ENCODE measurements around the gene SNORC. TPM values are rescaled to one million over a fixed set of nuclear protein-coding genes. Genes with fewer than 3 reads are reported as not detected.
"Not testable (repeated sequence)": the region's sequence is repeated elsewhere in the genome, so short reads cannot be mapped to it uniquely, and the experiment has no call there.

SNORC gene
- total RNA-seq, 3 donors from 2014 or later (not counting 1 experiment from before 2014, with no cell fraction given): 0.47 to 1.0 (median 0.98) TPM

DNA sequence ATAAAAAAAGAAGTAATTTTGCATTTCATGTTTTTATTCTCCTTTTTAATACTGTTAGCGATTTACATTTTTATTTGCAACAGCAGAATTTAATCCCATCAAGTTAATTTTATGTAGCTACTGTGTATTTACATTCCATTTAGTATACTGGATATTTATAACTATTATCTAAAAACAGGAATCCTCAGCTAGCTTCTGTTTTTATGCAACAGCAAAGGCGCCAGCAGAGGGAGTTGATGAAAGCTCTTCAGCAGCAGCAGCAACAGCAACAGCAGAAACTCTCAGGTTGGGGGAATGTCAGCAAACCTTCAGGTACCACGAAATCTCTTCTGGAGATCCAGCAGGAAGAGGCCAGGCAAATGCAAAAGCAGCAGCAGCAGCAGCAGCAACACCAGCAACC is 26.2 kb upstream of the SNORC start:
- H3K36me3 Mint-ChIP-seq: peaks cover 57% of the 10 kb centered on the region

DNA sequence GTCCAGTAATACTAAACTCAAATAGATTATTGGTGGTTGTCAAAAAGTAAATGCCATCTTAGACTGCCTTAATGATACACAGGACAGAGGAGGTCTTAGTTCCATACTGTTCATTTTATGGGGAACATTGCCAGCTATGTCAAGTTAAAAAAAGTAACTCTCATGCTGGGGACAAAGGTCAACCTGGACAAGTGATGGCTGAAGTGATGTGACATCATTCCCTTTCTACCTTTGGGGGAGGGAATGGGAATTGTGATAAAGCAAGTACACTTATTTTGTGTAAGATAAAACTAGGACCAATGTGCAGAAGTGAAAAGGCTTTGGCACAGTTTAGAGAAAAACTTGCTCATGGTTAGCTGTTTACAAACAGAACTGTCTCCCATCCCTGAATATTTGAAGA is 24.0 kb upstream of the SNORC start:
- Mint-ChIP-seq H3K36me3 (peaks cover 60% of the 10 kb centered on the region), H3K4me3 (no peak overlapping the region), H3K9me3 (no peaks in the 10 kb centered on the region), H3K4me1 (peaks cover 0 to 6% of the 10 kb centered on the region in 2 donors), H3K27ac (peak overlapping the region in 1 of 2 donors; percentile 19), H3K27me3 (ENCODE audit: low read depth in 2 of 2) (no peaks in the 10 kb centered on the region)
- H3K4me3 ChIP-seq (ENCODE audit: low read length): no peak overlapping the region
- H3K9me3 ChIP-seq (ENCODE audit: control insufficient read depth, insufficient read depth, low read length): no peaks in the 10 kb centered on the region
- H3K4me1 ChIP-seq (ENCODE audit: control insufficient read depth, insufficient read depth, low read length): no peaks in the 10 kb centered on the region
- TF ChIP-seq, protein P1, sequence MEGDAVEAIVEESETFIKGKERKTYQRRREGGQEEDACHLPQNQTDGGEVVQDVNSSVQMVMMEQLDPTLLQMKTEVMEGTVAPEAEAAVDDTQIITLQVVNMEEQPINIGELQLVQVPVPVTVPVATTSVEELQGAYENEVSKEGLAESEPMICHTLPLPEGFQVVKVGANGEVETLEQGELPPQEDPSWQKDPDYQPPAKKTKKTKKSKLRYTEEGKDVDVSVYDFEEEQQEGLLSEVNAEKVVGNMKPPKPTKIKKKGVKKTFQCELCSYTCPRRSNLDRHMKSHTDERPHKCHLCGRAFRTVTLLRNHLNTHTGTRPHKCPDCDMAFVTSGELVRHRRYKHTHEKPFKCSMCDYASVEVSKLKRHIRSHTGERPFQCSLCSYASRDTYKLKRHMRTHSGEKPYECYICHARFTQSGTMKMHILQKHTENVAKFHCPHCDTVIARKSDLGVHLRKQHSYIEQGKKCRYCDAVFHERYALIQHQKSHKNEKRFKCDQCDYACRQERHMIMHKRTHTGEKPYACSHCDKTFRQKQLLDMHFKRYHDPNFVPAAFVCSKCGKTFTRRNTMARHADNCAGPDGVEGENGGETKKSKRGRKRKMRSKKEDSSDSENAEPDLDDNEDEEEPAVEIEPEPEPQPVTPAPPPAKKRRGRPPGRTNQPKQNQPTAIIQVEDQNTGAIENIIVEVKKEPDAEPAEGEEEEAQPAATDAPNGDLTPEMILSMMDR (IDR thresholded peaks at IDR 0.05): no peak
- intact Hi-C loops (cut with micrococcal nuclease): no loop called here
- H3K36me3 ChIP-seq (ENCODE audit: control insufficient read depth, insufficient read depth, low read length): peaks cover 83% of the 10 kb centered on the region
- H3K27me3 ChIP-seq (ENCODE audit: control insufficient read depth, insufficient read depth, low read length): no peaks in the 10 kb centered on the region
- ATAC-seq (no peak), DNase-seq (no peak)
- no peak overlapping the region for H3K27ac ChIP-seq (ENCODE audit: low read length)

More for the DNA sequence above, 26.2 kb upstream of the SNORC start:
- ATAC-seq (no peak), DNase-seq (no peak)
- TF ChIP-seq, protein P1 (IDR thresholded peaks at IDR 0.05): no peak
- Mint-ChIP-seq H3K4me3 (no peak overlapping the region), H3K27ac (no peak overlapping the region), H3K27me3 (ENCODE audit: low read depth in 2 of 2) (no peaks in the 10 kb centered on the region), H3K4me1 (peaks cover 12 to 17% of the 10 kb centered on the region in 2 donors), H3K9me3 (no peaks in the 10 kb centered on the region)
- Histone ChIP-seq H3K36me3 (ENCODE audit: control insufficient read depth, insufficient read depth, low read length) (peaks cover 80% of the 10 kb centered on the region), H3K27me3 (ENCODE audit: control insufficient read depth, insufficient read depth, low read length) (no peaks in the 10 kb centered on the region), H3K27ac (ENCODE audit: low read length) (no peak overlapping the region), H3K4me3 (ENCODE audit: low read length) (no peak overlapping the region), H3K9me3 (ENCODE audit: control insufficient read depth, insufficient read depth, low read length) (no peaks in the 10 kb centered on the region), H3K4me1 (ENCODE audit: control insufficient read depth, insufficient read depth, low read length) (no peaks in the 10 kb centered on the region)
- WGBS (ENCODE audit: insufficient coverage): 95% methylated on average over 2 of the region's 3 CpGs
- intact Hi-C loops (cut with micrococcal nuclease): no loop called here

DNA sequence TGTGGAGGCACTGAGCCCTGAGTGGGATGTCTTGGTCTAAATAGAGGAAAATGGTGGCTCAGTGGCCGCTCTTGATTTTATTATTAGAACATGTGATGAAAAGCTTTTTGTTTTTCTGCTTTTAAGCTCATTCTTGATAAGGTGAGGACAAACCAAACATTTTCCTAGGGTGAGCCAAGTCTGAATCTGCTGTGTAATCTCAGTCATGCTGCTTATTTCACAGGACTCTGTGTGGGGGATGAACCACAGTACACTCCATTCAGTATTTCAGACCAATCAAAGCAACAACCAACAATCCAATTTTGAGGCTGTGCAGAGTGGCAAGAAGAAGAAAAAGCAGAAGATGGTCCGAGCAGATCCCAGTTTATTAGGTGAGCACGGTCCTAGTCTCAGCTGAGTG is 20.0 kb upstream of the SNORC start:
- DNase-seq: no peak
- ATAC-seq: no peak
- no peaks in the 10 kb centered on the region for H3K4me1 ChIP-seq (ENCODE audit: control insufficient read depth, insufficient read depth, low read length)
- H3K4me3 ChIP-seq (ENCODE audit: low read length): no peak overlapping the region
- no peak overlapping the region for H3K27ac ChIP-seq (ENCODE audit: low read length)
- Mint-ChIP-seq H3K27me3 (ENCODE audit: low read depth in 2 of 2) (no peaks in the 10 kb centered on the region), H3K36me3 (peaks cover 36% of the 10 kb centered on the region), H3K4me3 (no peak overlapping the region), H3K4me1 (peaks cover 3 to 5% of the 10 kb centered on the region in 2 donors), H3K9me3 (no peaks in the 10 kb centered on the region), H3K27ac (no peak overlapping the region)
- TF ChIP-seq, protein P1 (IDR thresholded peaks at IDR 0.05): no peak
- no peaks in the 10 kb centered on the region for H3K9me3 ChIP-seq (ENCODE audit: control insufficient read depth, insufficient read depth, low read length)
- H3K27me3 ChIP-seq (ENCODE audit: control insufficient read depth, insufficient read depth, low read length): no peaks in the 10 kb centered on the region
- intact Hi-C loops (cut with micrococcal nuclease): loop anchor here (5.0 kb wide), 1 partner anchor 862 kb away; the partner anchor contains the start of gene UGT1A5
- peaks cover 70% of the 10 kb centered on the region for H3K36me3 ChIP-seq (ENCODE audit: control insufficient read depth, insufficient read depth, low read length)
- 98% methylated on average over 3 of the region's 3 CpGs for WGBS (ENCODE audit: insufficient coverage)

DNA sequence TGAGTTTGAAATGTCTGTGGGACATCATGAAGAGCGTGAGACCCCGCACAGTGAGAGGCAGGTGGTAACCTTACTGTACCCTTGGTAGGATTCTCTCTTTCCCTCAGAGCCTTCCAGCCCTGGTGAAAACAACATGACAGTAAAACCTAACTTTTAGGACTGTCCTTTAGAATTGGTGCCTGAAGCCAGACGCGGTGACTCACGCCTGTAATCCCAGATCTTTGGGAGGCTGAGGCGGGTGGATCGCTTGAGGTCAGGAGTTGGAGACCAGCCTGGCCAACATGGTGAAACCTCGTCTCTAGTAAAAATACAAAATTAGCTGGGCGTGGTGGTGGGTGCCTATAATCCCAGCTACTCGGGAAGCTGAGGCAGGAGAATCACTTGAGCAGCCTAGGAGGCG is 18.0 kb upstream of the SNORC start:
- not testable (repeated sequence) for H3K27ac ChIP-seq (ENCODE audit: low read length); H3K27ac Mint-ChIP-seq; H3K9me3 ChIP-seq (ENCODE audit: control insufficient read depth, insufficient read depth, low read length); H3K4me1 ChIP-seq (ENCODE audit: control insufficient read depth, insufficient read depth, low read length); DNase-seq; H3K9me3 Mint-ChIP-seq; H3K4me3 ChIP-seq (ENCODE audit: low read length); H3K27me3 ChIP-seq (ENCODE audit: control insufficient read depth, insufficient read depth, low read length); ATAC-seq; H3K27me3 Mint-ChIP-seq (ENCODE audit: low read depth in 2 of 2); H3K4me3 Mint-ChIP-seq; H3K4me1 Mint-ChIP-seq
- intact Hi-C loops (cut with micrococcal nuclease): loop anchor here (5.0 kb wide), 1 partner anchor 860 kb away; the partner anchor contains the start of gene UGT1A5
- H3K36me3 ChIP-seq (ENCODE audit: control insufficient read depth, insufficient read depth, low read length): peaks cover 65% of the 10 kb centered on the region
- WGBS (ENCODE audit: insufficient coverage): 97% methylated on average over 11 of the region's 11 CpGs
- peaks cover 28% of the 10 kb centered on the region for H3K36me3 Mint-ChIP-seq

Measured in natural killer cell (primary cell).